ENCODE data around the gene C1S. TPM values are rescaled to one million over a fixed set of nuclear protein-coding genes. Genes with fewer than 3 reads are reported as not detected.
"Not testable (repeated sequence)": the region's sequence is repeated elsewhere in the genome, so short reads cannot be mapped to it uniquely, and the experiment has no call there.

Gene C1S
- polyA plus RNA-seq, 4 donors = 51.5 to 63.3 (median 56.3) TPM

- no peak for DNase-seq (ENCODE audit: low read depth in 4 of 4, low spot score in 3 of 4)
These were observed 14.6 kb upstream of the C1S start for GRCh38 chr12:7045913-7046312.

DNA sequence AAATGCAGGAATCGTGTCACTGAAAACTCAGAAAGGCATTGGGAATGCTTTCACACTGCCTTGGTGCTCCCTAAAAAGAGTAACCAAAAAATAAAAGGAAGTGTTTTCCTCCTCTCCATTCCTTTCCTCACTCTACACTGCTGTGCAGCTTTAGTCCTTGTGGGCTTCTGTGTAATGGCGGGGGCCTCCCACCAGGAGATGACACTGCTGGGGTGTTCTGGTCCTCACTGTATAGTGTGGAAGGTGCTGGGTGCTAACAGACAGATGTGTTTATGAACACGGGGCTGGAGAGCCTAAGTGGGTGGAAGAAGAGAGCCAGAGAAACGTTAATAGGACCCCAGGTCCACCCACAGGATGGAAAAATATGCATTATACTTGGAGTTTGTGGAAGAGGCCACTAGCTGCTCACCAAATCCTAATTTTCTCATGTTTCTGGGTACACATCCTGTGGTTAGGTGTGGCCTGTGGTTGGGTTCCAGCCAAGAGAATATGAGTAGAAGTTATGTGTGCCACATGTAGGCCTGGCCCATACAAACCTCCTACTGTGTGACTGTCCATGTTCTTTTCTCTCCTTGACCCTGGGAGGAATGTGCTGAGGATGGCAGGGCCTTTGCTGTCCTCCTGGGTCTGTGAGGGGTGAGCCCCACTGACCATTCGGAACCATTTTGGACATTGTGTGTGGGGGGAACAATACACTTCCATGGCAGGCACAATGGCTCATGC, 14.0 kb upstream of the C1S start:
- DNase-seq (ENCODE audit: low read depth in 4 of 4, low spot score in 3 of 4) = no peak

DNA sequence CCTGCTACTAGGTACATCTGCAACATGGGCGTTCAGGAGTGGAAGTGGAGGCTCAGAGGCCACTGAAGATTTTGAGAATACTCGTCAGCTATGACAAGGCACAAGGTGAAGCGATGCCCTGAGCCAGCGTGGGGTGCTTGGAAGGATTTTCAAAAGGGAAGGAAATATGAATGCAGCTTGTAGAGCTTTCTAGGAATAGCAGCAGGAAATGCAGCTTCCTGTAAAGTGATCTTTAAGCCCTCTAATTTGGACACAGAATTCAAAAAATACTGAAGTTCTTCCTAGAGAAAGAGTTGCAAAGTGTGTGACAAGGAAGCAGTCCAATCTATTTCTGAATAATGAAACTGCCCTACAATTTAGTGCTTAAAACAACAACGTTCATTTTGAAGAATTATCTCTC, 13.2 kb upstream of the C1S start:
- DNase-seq (ENCODE audit: low read depth in 4 of 4, low spot score in 3 of 4) = no peak

DNA sequence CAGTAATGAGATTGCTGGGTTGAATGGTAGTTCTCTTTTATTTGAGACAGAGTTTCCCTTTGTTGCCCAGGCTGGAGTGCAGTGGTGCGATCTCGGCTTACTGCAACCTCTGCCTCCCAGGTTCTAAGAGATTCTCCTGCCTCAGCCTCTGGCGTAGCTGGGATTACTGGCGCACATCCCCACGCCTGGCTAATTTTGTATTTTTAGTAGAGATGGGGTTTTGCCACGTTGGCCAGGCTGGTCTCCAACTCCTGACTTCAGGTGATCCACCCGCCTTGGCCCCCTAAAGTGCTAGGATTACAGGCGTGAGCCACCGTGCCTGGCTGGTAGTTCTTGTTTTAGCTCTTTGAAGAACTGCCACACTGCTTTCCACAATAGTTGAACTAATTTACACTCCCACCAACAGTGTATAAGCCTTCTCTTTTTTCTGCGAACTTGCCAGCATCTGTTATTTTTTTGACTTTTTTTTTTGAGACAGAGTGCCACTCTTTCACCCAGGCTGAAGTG, 11.0 kb upstream of the C1S start:
- not testable (repeated sequence) for DNase-seq (ENCODE audit: low read depth in 4 of 4, low spot score in 3 of 4)

DNA sequence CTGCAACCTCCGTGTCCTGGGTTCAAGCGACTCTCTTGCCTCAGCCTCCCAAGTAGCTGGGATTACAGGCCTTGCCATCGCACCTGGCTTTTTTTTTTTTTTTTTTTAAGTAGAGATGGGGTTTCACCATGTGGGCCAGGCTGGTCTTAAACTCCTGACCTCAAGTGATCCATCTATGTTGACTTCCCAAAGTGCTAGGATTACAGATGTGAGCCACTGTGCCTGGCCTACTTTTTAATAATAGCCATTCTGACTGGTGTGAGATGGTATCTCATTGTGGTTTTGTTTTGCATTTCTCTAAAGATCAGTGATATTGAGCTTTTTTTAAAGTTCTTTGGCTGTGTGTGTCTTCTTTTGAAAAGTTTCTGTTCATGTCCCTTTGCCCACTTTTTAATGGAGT, 10.5 kb upstream of the C1S start:
- DNase-seq (ENCODE audit: low read depth in 4 of 4, low spot score in 3 of 4) = not testable (repeated sequence)

- no peak for DNase-seq (ENCODE audit: low read depth in 4 of 4, low spot score in 3 of 4)
These were observed 5.6 kb upstream of the C1S start for GRCh38 chr12:7054925-7055324.

GRCh38 chr12:7055736-7056135, 4.8 kb upstream of the C1S start:
- DNase-seq (ENCODE audit: low read depth in 4 of 4, low spot score in 3 of 4) = not testable (repeated sequence)

DNA sequence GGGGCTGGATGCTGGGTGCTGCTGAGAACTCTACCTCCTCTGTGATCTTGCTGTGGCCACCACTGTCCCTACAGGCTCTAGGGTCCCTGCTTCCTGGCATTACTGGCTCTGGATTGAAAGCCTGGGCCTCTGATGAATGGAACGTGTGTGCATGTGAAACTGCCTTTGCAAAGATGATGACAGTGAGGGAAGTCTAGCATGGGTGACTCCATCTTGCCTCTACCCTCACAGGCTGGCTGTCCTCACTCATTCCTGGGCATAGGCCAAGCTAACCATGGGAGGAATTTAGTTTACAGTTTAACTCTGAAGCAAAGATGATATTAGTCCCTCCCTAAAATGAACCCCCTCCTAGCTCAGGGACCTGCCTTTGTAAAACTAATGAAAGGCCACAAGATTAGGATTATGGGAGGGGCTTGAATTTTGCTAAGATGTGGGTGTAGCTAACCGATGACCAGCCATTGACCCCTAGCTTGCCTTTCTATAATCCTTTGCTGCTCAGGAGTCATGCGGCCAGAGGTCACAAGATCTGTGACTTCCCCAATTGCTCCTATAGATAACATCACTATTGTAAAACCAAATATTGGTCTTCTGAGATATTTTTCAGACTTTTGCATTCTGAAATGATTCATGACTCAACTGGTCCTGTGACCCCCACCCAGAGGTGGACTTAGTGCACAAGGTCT, 2.2 kb upstream of the C1S start:
- no peak for DNase-seq (ENCODE audit: low read depth in 4 of 4, low spot score in 3 of 4)

GRCh38 chr12:7058850-7059395, 1.6 kb upstream of the C1S start:
- no peak for DNase-seq (ENCODE audit: low read depth in 4 of 4, low spot score in 3 of 4)

GRCh38 chr12:7059780-7060179, 738 bp upstream of the C1S start:
- DNase-seq (ENCODE audit: low read depth in 4 of 4, low spot score in 3 of 4) = no peak

DNA sequence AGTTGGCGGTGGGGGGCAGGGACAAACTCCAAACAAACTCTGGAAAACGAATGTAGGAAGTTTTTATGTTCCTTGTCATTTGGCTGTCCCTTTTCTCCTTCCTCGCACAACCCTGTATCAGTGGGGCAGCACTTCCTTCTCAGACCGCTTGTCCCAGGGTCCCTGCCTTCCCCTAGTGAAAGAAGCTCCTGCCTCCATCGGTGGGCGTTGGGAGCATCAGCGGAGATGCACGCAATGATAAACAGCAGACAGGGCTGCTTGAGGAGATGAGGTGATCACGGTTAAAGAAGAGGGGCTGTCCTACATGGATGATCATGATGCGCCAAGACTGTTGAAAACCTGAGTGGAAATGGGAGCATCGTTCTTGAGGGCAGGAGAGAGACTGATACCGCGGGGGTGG, 620 bp downstream of the C1S start:
- DNase-seq (ENCODE audit: low read depth in 4 of 4, low spot score in 3 of 4) = peak in 1 of 4 donors; percentile 3

- no peak for DNase-seq (ENCODE audit: low read depth in 4 of 4, low spot score in 3 of 4)
These were observed 1.1 kb downstream of the C1S start for GRCh38 chr12:7061596-7061995.

DNA sequence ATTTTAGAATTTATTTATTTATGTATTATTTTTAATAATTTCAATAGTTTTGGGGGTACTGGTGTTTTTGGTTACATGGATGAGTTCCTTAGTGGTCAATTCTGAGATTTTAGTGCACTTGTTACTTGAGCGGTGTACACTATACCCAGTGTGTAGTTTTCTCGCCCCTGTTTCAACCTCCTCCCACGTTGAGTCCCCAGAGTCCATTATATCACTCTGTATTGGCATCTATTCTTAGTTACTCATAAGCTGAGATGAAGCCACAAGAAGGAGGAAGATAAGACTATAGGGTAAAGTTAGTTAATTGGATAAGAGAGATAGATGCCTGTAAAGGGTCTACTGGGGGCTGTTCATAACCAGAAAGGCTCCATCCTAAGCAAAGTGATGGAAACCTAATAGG, 4.0 kb downstream of the C1S start:
- DNase-seq (ENCODE audit: low read depth in 4 of 4, low spot score in 3 of 4) = no peak

DNA sequence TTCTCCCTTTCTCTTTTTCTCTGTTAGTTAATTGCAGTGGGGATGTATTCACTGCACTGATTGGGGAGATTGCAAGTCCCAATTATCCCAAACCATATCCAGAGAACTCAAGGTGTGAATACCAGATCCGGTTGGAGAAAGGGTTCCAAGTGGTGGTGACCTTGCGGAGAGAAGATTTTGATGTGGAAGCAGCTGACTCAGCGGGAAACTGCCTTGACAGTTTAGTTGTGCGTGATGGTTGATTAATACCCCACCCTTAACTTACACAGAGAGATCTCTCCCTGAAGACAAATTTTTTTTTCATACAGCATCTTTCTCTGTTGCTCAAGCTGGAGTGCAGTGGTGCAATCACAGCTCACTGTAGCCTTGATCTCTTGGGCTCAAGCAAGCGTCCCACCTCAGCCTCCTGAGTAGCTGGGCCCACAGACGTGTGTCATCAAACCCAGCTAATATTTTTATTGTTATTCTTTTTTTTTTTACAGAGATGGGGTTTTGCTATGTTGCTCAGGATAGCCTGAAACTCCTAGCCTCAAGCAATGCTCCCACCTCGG, 4.6 kb downstream of the C1S start:
- DNase-seq (ENCODE audit: low read depth in 4 of 4, low spot score in 3 of 4) = no peak

GRCh38 chr12:7066596-7066995, 6.1 kb downstream of the C1S start:
- no peak for DNase-seq (ENCODE audit: low read depth in 4 of 4, low spot score in 3 of 4)

DNA sequence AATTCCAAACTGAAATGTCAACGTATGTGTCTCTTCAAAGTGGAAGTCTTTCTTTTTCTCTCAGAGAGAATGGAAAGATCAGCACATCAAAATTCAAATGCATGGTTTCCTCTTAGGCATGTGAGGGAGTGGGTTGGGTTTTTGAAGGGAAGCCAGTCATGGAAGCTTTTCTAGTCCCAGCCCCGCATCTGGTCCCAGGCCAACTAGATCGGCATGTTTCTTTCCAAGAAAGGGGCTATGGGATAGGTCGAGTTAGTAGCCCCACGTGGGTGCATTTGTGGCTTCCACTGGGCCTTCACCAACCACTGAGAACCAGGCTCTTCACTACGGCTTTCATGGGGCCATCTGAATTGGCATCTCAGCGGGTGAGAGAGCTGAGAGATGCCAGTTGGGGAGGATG, 6.6 kb downstream of the C1S start:
- DNase-seq (ENCODE audit: low read depth in 4 of 4, low spot score in 3 of 4) = no peak

GRCh38 chr12:7068240-7068993, 7.9 kb downstream of the C1S start:
- DNase-seq (ENCODE audit: low read depth in 4 of 4, low spot score in 3 of 4) = no peak

GRCh38 chr12:7068994-7069346, 8.5 kb downstream of the C1S start:
- DNase-seq (ENCODE audit: low read depth in 4 of 4, low spot score in 3 of 4) = no peak

- no peak for DNase-seq (ENCODE audit: low read depth in 4 of 4, low spot score in 3 of 4)
These were observed 8.9 kb downstream of the C1S start for GRCh38 chr12:7069386-7069785.

GRCh38 chr12:7072035-7072434, 11.5 kb downstream of the C1S start:
- DNase-seq (ENCODE audit: low read depth in 4 of 4, low spot score in 3 of 4) = no peak

- no peak for DNase-seq (ENCODE audit: low read depth in 4 of 4, low spot score in 3 of 4)
These were observed 12.0 kb downstream of the C1S start for GRCh38 chr12:7072554-7072953.

Data from right renal pelvis (tissue), 4 donors.